ENCODE measurements around the gene HIPK2. TPM values are rescaled to one million over a fixed set of nuclear protein-coding genes. Genes with fewer than 3 reads are reported as not detected.
A peak's percentile ranks its signal among the peaks of the same experiment; 100 is the strongest.
"Not testable (repeated sequence)": the region's sequence is repeated elsewhere in the genome, so short reads cannot be mapped to it uniquely, and the experiment has no call there.

HIPK2 gene
- total RNA-seq, 1 donor from 2014 or later, result 186 TPM

DNA sequence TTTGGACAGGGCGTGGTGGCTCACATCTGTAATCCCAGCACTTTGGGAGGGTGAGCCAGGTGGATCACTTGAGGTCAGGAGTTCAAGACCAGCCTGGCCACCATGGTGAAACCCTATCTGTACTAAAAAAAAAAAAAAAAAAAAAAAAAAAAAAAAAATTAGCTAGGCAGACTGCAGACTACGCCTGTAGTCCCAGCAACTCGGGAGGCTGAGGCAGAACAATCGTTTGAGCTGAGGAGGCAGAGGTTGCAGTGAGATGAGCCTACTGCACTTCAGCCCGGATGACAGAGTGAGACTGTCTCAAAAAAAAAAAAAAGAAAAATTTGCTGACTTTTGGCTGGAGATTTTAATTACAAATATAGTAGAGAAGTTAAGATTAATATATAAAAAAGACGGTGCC lies 104.0 kb downstream of the HIPK2 start:
- no peak for DNase-seq (ENCODE audit: low read depth)

DNA sequence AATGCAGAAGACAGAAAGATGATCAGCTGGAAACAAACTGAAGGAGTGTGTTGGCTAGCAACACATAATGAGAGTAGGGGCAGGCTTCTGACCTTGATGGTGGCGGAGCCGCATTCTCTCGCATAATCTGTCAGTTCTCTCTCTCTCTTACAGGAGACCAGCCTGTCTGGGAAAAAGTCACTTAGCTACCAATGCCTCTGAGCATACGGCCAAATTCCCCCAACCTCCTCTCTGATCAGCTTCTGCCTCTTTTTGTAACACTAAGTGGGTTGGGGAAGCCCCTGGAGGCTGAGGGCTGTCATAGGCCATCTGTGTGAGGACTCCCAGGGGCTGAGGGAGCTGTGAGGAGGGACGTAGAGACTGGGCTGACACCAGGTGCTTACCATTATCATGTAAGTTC lies 104.6 kb downstream of the HIPK2 start:
- no peak for DNase-seq (ENCODE audit: low read depth)

DNA sequence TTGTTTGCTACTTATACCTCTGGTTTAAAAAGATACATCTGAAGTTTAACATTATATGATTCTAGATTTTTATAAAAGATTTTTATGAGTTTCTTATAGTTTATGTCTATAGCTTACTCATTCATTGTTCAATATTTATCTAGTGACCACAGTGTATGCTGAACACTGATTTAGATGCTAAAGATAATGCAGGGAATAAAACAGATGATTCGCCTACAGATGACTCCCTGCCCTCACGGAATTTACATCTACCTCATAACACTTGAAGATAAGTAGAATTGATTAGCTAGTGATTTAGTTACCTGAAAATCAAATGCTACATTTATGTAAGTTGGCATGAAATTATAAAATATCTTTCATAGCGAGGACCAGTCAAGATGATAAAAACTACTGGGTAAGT lies 105.8 kb downstream of the HIPK2 start:
- DNase-seq (ENCODE audit: low read depth), result no peak

DNA sequence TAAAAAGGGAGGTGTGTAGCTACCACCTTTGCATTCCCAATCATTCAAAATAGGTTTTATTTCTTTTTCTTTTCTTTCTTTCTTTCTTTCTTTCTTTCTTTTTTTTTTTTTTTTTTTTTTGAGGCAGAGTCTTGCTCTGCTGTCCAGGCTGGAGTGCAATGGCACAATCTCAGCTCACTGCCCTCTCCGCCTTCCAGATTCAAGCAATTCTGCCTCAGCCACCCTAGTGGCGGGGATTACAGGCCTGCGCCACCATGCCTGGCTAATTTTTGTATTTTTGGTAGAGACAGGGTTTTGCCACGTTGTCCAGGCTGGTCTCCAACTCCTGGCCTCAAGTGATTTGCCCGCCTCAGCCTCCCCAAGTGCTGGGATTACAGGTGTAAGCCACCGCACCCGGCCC lies 107.1 kb downstream of the HIPK2 start:
- DNase-seq (ENCODE audit: low read depth), result not testable (repeated sequence)

DNA sequence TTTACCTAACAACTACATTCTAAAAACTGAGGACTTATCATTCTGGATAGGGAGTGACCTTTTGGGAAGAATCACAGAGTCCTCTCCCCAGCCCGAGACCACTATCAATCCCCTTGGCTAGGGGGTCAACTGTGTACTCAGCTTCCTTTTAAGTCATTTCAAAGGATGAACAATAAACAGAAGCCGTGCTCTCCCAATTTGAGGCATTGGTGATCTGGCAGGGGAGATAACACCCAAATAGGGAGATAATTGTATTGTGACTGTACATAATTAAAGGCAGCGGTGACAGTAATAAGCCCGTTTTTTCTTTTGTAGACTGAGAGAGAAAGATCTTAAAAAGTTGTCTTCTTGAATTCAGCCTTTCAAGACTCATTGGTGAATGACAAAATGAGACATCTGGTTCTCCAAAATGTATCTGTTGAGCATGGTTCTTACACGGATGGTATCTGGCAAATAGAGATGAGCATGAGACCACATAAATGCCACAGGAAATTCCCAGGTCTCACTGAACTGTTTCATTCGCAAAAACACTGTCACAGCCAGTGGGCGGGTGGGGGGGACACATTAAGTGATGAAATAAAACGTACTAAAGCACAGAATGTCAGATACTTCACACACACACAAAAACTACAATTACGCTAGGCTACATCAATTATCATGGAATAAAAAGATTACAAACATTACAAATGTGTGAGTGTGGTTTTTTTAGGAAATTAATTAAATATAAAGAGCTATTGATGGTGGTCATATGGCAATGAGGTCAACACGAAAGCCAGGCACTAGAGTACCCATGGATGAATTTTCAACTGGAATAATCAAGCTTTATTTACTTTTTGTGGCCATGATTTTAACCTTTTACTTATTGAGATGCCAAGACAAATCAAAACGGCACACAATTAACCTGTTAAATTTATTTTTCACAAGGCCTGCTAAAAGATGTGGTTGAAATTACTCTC lies 108.4 kb downstream of the HIPK2 start:
- DNase-seq (ENCODE audit: low read depth), result peak; percentile 64

DNA sequence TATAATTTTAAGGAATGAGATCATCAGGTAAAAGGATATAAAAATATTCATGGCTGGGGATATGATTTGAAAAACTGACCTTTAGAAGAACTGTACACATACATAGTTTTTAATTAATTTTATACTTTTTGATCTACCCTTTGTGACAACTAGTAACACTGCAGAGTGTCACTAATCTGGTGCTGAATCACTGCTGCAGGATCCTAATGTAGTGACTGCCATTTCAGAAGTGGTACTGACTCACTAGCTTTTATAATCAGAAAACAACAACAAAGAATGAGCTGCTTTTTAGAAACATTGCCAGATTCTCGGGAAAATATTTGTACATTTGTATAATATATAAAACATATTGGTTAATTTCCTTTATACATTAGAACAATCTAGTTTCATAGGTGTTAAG lies 110.4 kb downstream of the HIPK2 start:
- DNase-seq (ENCODE audit: low read depth), result peak; percentile 50

DNA sequence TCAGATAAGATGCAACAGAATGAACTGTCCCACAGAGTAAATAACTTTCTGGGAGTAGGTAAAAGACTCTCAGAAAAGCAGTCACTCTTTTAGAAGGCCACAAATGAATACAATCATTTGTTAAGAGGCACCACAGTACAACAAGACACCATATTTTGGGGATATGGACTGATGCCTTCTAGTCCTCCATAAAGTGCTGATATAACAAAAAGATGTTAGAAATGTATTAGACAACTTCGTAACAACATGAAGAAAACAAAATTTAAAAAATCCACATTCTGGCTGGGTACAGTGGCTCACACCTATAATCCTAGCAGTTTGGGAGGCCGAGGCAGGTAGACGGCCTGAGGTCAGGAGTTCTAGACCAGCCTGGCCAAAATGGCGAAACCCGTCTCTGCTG lies 111.3 kb downstream of the HIPK2 start:
- DNase-seq (ENCODE audit: low read depth), result no peak

DNA sequence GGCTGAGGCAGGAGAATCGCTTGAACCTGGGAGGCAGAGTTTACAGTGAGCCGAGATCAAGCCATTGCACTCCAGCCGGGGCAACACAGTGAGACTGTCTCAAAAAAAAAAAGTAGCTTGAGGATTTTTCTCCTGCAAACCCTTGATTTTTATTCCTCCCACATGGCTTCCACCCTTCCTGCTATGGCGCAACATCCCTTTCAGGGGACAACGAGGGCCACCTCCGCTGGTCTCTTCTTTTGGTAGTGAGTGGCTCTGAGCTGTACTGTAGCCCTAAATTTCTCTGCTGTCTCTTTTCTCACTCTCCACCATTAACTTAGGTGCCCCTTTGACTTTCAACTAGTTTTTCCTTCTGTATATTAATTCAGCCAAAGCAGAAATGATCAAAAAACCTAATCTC lies 113.4 kb downstream of the HIPK2 start:
- DNase-seq (ENCODE audit: low read depth), result no peak

DNA sequence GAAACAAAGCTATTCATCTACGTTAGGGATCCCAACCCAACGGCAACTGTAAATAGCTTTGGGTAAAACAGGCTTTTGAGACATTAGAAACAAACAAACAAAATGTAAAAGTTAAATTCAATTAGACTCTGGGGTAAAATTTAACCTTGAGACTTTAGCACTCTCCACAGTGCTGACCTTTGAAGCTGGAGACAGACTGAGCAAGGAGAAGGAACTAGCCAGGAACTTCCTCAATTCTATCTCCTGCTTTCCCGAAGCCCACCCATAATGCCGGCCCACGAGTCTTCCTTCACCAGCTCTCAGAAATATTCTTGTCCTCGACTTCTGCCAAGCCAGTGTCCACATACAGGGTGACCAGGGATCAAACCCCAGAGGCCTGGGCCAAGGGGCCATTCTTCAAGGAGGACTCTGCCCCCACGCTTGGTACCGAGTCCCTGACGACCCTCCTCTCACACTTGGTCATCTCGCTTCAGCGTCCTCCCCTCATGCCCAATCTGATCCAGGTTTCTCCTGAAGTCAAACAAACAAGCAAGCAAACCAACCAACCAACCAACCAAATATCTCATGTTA lies 114.1 kb downstream of the HIPK2 start:
- DNase-seq (ENCODE audit: low read depth), result no peak

DNA sequence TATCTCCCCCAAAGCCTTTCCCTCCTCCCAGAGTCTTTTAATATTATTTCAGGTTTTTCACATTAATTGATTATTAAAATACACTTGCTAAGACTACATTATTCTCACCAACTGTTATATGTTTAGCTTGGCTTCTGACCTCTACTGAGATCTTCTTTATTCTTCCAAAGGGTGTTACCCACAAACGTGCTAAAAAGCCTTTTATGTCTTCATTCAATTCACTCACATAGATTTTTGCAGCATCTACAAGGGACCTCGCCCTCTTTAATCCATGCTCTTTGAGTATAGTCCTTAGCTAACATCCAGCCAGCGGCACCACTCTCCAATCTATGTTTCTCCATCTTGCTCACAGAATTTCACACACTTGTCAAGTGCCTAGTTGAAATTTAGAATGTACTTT lies 115.9 kb downstream of the HIPK2 start:
- no peak for DNase-seq (ENCODE audit: low read depth)

DNA sequence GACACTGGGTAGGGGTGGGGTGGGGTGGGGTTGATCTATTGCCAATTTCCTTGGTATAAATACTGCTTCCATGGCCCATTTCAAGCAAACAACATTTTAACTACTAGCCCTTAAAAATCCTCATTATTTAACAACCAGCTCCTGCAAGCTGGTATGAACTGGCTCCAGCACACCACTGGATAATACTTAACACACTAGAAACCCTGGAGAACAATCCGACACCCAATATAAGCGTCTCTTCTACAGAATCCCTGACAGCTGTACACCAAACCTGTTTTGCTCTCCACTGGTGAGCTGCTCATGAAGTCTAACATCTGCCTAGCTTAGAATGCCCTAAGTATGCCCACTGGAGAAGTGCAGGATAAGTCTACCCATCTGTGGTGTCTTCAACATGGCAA lies 116.8 kb downstream of the HIPK2 start:
- DNase-seq (ENCODE audit: low read depth), result peak; percentile 63

DNA sequence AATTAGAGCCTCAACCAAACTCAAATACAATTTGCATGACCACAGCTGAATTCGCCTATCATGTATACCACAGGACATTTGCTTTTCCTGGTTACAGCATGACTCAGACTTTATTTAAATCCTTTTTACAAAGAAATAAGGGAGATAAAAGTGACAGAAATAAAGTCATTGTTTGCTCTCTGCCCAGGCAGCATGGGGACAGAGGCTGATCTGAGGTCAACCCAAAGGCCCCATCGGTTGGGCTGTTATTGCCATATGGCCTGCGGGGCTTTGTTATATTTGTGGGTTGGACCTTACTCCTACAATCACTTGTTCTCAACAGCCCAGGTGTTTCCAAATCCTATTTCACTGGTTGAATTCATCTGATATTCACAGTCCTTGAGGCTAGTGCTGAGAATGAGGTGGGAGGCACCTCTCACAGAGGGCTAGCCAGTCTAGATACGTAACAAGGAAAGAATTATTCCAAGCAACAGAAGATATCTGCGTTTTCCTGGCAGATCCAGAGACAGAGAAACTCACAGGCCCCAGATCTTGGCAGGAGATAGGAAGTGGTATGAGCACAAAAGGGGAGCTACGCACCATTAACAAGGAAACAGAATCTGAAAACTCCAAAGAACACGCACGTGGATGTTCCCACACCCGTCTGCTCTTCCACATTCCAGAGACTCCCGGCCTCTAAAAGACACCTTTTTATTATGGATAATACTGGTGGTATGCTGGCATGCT lies 117.3 kb downstream of the HIPK2 start:
- DNase-seq (ENCODE audit: low read depth), result peak; percentile 71

DNA sequence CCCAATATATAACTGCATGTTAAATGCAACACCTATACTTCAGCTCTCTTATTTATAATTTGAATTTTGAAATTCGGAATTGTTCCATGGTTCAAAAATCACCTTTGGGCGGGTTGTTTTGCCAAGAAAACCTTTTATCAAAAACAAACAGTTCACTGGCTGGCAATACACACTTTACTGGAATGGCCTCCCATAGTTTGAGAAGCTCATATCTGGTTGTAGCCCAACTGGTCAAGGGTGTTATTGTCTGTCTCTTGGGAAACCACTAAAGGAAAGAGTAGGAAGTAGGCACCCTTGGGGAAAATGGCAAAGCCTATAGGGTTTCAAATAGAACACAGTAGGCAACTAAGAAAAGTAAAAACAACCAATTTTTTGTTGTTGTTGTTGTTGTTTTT lies 117.9 kb downstream of the HIPK2 start:
- DNase-seq (ENCODE audit: low read depth), result no peak

DNA sequence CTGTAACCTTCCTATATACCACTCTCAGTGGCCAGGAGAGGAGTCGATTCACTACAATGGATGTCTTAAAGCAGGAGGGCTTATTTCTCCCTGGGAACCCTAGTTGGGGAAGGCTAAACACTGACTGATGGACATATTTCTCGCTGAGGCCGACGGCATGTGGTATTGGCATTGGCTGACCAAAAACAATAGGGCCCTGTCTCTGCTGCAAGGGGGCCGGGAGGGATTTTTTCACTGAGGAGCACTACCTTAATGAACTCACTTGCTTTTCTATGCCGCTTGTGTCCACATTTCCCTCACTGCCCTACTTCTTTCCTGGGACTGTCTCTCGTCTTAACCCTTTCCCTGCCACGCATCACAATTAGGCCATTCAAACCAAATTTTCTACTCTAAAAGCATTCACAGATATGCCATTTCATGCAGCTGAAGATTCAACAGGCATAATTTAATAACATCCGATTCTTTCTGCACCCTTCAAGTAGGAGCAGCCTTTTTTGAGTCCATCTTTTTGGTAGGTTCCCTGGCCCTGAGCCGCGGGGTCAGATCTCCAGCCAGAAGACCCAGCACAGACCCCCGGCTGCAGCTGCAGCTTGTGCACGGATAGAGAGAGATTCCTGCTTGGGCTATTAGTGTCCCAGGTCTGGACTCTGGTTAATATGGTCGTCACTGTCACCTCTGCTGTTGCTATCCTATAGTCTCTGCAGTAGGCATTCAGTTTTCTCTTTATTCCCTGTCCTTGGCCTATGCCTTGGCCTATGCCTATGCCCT lies 118.7 kb downstream of the HIPK2 start:
- no peak for DNase-seq (ENCODE audit: low read depth)

DNA sequence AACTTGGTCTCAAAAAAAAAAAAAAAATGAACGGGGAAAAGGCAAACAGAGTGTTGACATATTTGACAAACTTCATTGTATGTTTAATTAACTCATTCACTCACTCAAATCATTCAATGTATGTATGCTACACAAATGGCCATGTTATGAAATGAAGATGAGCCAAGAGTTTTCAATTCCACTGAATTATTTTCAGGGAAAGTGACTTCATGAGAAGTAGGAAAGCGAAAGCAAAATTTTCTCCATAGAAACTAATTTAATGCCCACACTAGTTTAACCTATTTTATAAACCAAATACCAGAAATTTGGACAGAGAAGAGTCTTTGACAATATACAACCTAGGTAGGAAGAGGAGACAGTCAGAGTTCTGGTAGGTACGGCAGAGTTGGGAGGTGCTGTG lies 119.5 kb downstream of the HIPK2 start:
- no peak for DNase-seq (ENCODE audit: low read depth)

DNA sequence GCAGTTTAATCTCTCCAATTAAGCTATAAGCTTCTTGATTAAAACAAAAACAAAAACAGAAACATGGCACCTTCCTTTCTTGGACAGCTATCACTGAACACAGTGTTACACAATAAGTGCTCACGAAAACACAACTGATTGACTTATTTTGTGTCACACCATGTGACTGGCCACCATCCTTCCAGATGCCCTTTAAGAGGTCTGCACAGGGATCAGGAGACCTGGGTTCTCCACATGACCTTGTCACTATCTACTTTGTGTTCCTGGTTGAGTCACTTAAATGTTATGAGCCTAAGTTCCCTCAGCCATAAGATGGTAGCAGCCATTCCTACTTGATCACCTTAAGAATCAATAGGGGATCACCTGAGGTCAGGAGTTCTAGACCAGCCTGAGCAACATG lies 120.1 kb downstream of the HIPK2 start:
- DNase-seq (ENCODE audit: low read depth), result no peak

DNA sequence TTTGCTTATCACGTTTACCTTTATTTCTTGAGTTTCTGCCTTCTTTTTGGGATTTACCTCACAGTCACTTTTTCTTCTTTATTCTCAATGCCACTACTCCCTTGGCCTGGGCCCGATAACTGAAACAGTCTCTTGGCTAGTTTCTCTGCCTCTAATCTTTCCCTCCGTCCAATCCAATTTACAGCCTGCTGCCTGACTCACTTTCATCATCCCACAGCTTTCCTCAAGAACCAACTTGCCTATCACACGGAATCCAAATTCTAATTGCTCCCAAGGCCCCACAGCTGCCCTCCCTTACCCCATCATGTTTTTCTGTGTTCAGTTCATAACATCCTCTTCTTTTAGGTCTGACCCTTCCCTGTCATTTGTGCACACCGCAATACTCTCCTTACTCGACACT lies 121.4 kb downstream of the HIPK2 start:
- DNase-seq (ENCODE audit: low read depth), result no peak

DNA sequence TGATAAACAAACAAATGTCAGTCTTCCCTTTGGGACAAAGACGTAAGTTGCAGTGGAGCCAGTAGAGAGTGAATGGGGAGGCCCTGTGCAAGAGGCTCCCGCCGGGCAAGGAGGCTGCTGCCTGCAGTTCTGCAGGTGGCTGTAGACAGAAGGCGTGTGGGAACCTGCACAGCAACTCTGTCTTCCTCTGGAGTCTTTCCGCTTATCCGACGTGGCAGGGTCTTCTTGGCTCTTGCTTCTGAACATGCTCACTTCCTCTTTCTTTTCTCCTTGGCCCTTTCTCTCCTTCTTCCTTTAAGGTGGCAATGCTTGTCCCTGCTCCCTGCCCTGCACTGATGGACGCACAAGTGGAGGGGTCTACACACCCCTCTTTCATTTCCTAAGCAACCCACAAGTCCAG lies 122.5 kb downstream of the HIPK2 start:
- no peak for DNase-seq (ENCODE audit: low read depth)

DNA sequence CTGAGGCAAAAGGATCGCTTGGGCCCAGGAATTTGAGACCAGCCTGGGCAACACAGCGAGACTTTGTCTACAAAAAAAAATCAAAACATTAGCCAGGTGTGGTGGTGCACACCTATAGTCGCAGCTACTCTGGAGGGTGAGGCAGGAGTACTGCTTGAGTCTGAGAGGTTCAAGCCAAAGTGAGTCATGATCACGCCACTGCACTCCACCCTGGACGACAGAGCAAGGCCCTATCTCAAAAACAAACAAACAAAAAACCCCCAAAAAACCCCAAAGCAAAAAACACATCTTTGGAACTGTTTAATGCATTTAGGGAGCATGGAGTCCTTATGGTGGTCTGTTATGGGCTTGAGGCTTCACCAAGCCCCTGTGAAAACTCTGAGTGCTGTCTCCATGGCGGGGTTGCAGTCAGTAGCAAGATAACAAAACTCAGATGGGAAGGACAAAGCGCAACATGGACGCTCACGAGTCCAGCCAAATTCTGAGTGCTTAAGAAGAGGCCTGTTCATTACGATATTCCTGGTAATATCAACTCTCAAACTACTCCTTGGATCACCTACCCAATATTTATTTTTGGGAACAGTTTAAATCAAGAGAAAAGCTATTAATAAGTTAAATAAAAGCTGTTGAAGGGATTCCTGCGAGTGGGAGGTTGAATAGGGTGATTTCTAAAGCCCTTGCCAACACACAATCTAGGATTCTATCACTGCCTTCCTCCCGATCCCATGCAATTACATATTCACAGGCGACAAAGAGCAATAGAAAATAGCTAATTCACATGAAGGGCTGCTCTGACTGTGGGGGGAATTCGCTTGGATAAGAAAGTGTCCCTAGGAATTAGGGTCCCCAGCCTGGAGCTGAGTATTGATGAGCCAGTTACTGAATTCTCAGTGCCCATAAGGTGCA lies 123.3 kb downstream of the HIPK2 start:
- DNase-seq (ENCODE audit: low read depth), result no peak

DNA sequence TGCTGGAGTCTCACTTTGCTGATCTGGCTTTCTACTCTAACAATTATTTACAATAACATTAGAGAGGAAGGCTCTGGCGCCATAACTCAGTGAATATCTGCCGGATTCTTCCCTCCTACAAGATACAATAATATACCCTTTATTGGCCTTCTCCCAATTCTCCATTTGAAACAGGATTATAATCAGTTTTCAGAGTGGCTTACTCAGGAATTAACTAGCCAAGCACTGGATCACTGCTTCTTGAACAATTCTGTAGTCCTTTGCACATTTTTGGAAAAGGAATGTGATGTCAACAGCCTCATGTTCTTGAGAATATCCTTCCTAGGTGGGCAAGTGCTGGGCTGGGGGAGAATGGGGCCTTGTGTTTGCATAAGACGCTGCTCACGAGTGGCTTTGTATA lies 125.9 kb downstream of the HIPK2 start:
- DNase-seq (ENCODE audit: low read depth), result no peak

DNA sequence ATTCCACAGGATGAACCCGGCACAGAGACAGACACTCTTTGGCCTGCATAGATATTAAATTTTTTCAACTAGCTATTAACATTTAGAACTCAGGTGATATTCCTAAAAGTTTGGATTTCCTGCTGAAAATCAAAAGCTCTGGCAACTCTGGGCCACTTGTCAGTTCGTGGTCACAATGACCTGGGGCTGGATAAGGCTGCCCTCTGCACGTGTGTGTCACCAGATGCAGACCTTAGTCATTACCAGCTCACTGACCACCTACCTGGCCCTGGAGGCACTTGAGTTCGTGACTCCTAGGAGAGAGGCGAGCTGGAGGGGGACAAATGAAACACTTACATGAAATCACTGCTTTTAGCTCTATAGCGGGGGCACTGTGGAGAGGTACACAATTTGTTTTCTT lies 126.5 kb downstream of the HIPK2 start:
- peak; percentile 63 for DNase-seq (ENCODE audit: low read depth)
